ENCODE measurements around the gene TRIP11.

TRIP11 gene

GRCh38 chr14:92010644-92011043 lies 29.2 kb downstream of the TRIP11 start:
- DNase-seq = no peak

DNA sequence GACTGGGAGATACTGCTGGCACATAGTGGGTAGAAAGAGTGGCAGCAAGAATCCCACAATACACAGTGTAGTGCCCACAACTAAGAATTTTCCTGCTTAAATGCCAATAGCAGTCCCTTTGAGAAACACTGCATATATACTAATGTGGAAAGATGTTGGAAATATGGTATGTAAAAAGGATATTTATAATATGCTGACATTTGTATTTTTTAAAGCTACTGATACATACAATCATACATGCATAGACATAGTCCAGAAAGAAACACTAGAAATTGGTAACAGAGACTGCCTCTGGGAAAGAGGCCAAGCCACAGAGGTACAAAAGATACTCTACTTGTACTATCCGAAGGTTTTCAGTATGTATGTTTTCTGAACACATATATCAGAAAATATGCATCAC lies 30.3 kb downstream of the TRIP11 start:
- DNase-seq = no peak

GRCh38 chr14:92005019-92005418 lies 34.8 kb downstream of the TRIP11 start:
- no peak for DNase-seq

- no peak for DNase-seq
Measured at GRCh38 chr14:92004062-92004461, 35.8 kb downstream of the TRIP11 start.

DNA sequence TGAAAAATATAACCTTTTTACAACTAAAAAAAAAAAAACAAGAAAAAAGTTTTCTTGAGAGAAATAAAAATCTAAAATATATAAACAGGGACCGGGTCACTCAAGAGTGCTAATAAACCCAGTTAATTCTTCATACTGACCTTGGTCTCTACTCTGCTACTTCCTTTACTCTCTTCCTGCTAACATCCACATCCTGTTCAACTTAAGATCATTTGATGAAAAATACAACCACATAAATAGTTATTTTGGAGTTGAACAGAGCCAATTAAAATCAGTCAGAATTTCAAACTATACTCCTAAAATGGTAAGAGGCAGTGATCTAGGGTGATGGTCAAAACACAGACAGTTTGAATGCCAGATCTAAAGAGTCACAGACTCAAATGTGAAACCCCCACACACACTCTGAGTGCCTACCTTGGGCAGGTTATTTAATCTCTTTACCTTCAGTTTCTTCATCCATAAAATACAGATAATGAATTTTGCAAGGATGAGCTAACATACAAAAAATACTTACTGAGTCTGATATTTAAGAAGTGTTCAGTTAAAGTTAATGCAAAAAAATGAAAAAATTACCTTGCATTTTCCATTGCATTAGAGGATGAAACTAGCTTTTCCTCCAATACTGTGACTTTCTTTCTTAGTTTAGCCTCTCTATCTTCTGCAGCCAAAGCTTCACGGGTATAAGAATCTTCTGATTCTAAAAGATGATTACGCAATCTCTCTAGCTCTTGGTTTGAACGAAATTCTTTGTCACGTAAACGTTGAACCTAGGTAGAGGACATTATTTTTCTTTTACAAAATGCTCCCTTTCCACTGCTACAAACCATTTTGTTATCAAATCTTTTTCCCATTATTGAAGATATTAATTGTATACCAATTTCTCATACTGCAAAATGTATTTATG lies 40.9 kb downstream of the TRIP11 start:
- DNase-seq = no peak

DNA sequence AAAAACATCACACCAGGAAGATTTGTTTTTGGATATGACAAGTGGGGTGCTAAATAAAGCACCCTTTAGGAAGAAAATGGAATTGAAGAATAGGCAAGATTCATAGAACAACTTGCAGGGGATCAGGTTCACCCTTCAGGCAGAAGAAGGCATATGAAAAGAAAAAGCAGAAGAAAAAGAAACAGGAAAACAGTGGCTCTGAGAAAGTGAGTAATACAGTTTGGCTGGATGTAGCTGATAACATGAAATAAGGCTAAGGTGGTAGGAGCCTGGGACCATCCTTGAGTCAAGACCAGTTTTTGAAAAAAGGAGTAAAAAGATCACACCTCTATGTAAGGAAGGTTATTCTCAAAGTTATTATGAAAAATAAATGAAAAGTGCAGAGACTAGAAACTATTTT lies 42.4 kb downstream of the TRIP11 start:
- DNase-seq = no peak

- no peak for DNase-seq
Measured at GRCh38 chr14:91996948-91997371, 42.9 kb downstream of the TRIP11 start.

DNA sequence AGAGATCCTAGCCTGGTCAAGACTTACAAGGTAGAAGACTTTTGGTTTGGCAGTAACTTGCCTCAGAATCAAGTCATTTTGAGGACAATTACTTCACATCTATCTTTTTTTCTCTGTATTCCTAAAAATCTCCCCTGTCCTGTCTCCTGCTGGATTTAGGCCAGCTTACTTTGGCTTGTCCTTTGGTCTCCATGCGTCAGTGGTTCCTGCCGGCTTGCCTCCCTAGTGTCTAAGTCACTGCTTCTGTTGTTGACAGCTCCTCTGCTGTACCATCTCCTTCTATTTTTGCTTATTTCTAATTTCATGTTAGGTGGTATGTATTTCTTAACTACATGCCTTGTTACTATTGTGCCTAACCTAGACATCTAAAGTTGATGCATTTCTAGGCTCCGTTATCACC lies 52.7 kb downstream of the TRIP11 start:
- no peak for DNase-seq

DNA sequence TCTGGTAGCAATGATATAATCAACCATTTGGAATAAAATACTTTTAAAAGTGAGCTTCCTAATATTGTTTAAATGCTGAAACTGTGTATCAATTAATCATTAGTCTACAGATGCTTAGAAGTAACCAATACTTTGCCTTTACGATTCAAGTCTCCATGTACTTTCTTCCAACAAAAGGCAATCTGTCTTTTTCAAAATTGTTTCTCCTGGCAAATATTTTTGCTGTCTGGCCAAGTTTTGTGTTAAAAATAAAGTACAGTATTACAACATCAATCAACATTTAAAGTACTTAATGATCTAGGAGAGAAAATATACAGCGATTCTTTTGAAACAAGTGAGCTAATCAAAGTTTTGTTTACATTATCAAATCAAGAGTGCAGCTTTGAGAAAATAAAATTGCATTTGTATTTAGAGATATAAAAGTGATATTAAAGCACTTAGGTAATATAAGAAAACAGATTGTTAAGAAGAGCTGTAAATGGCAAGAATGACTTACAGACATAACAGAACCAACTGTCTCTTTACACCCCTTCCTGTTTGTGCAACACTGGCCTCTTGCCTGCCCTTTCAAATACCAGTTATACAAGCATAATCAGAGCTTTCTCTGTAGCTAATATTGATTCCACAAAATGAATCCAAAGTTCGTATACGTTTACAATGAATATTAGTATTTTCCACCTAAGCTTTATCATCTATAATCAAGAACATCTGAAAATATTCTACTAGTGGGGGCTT lies 54.2 kb downstream of the TRIP11 start:
- no peak for DNase-seq

DNA sequence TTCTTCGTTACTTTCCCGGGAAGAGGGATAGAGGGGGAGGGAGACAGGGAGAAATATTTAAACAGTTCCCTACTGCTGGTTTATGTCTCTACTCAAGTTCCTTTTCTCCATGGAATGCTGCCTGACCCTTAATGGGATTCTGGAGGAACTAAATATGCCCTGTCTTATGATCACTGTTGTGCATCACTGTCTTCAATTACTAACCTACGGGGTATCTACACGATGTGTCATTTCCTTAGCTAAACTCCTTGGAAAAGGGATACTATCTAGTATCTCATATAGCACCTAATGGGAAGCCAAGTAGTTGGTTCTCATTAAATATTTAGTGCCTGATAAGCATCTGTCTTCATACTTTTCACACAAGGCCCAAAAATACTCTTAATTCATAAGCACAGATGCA lies 54.9 kb downstream of the TRIP11 start:
- DNase-seq = no peak

DNA sequence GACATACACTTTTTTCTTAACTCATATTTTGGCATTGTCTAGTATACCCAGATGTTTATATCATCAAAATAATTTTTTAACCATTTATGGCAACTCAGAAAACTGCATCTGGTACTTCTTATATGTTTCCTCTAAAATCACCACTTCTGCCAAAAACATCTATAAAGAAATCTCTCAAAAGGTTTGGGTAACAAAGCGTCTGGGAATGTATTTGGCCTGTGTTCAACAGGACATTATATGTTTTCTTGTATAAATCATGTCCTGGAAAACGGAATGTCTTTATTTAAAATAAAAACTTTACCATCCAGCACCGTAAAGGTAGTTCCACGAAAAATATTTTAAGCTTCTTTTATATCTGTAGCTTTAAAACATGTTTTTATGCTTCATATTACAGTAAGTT lies 56.3 kb downstream of the TRIP11 start:
- DNase-seq = no peak

DNA sequence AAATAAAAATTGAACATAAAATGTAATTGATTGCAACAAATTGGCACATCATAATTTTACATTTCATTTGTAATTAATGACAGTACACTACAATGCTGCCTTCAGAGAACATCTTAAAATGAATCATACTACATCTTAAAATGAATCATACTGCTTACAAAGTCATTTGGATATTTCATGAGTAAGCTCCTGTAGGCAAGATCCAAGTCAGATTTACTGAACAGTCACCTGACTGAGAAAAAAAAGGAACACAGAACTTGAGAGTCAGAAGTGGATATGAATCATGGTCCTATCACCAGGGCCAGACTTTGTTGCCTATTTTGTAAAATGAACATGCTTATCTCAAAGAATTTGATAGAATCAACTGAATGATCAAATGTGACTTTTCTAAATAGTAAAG lies 59.7 kb downstream of the TRIP11 start:
- peak in 1 of 56 donors; percentile 17 for DNase-seq

GRCh38 chr14:91977884-91978283 lies 62.0 kb downstream of the TRIP11 start:
- DNase-seq = no peak

DNA sequence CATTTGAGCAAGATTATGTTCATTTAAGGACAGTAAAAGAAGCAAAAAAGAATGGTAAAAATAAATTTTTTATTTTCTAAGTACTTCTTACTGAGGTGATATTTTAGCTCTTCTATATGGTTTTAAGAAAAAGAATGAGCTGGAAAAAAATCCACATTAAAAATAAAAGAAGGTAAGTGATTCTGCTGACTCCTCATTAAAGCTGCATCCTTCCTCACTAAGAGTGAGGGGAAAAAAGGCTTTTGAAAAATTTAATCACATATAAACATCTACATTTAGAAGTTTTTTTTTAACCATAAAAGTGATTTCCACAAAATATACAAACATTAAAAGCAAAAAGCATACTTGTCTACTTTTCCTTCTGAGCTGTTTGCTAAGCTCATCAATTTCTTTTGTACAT lies 64.1 kb downstream of the TRIP11 start:
- no peak for DNase-seq

GRCh38 chr14:91971188-91971778 lies 68.6 kb downstream of the TRIP11 start:
- no peak for DNase-seq

- no peak for DNase-seq
Measured at GRCh38 chr14:91968280-91968679, 71.6 kb downstream of the TRIP11 start.

DNA sequence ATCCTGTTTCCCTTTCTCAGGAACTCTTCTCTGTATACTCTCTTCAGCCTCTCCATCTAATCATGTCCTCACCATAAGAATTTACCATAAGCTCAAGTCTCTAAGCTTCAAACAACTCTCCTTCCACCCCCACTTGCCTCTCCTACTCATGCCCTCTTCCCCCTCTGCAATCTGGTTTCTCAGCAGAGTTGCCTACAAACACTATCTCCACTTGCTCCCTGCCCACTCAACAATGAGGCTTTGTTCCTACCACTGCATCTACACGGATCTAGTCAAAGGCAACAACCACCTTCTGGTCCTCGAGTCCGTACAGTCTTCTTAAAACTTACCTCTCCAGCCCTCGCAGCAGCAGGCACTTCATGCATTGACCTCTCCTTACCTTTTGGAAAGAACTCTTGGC lies 75.1 kb downstream of the TRIP11 start:
- DNase-seq = no peak

DNA sequence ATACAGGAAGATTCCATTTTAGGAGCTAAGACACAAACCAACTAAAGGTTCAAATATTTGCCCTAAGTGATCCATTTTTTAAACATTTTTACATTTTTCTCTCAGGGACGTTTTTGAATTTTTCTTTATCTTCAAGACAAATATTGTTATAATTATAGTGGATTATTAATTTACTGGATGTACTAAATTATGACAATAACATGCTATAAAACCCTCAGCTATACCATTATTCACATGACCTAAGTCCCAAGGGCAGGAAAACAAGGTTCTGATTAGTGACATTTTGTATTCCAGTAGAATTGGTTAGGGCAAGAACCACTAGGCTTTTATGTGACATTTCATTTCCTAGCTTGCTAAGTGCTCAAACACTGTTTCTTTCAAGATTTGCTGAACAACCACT lies 75.8 kb downstream of the TRIP11 start:
- no peak for DNase-seq

GRCh38 chr14:91963465-91963864 lies 76.4 kb downstream of the TRIP11 start:
- DNase-seq = no peak

DNA sequence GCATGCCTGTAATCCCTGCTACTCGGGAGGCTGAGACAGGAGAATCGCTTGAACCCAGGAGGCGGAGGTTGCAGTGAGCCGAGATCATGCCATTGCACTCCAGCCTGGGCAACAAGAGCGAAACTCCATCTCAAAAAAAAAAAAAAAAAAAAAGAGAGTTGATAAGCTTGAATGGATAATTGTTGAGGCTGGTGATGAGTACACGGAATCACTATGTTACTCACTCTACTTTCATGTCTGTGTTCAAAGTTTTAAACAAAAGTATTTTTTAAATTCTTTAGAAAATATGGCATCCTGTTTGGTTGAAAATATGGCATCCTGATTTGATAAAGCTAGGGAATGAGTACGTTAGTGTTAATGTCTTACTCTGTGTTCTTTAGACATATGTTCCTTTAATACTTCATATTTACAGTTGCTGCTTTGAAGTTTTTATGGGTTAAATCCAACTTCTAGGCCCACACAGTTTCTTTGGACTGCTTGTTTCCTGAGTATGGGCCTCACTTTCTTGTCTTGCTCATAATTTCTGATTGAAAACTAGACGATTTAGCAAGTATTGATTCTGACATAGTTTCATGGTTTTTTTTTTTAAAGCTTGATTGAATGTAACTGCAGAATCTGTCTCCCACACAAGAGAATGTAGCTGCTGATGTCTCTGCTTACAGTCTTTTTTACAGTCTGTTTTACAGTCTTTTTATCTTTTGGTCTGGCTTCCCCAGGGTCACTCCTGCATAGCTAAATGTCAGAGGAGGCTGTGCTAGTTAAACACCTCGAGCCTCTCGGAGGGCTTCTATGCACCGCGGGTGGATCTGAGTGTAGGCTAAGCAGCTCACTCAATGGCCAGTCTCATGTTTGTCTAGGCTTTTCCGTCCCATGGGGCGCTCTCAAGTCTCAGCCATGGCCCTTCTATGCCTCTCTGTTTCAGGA lies 78.3 kb downstream of the TRIP11 start:
- no peak for DNase-seq

GRCh38 chr14:91957876-91958313 lies 82.0 kb downstream of the TRIP11 start:
- no peak for DNase-seq
